H9 (cell line): ENCODE results near the gene SERPINE2. TPM values are rescaled to one million over a fixed set of nuclear protein-coding genes. Genes with fewer than 3 reads are reported as not detected.

Experiments used
- DNase-seq: peaks from one replicate; pipeline ENCODE4 v3.0.0-alpha.2; 2017
- H2AFZ ChIP-seq: one replicate; pipeline ENCODE4 v1.6.1; 2013; ENCODE audit warnings: mild to moderate bottlenecking, low read length, control low read depth, moderate library complexity
- H2AK5ac ChIP-seq: 2 replicates; pipeline ENCODE4 v1.6.1; 2013; ENCODE audit warnings: low read length, control low read depth, mixed read lengths; ENCODE audit not compliant: insufficient read length
- H2BK120ac ChIP-seq: one replicate; pipeline ENCODE4 v1.6.1; 2013; ENCODE audit warnings: low read depth, mild to moderate bottlenecking, low read length, control low read depth, inconsistent platforms; ENCODE audit not compliant: poor library complexity, severe bottlenecking
- H2BK12ac ChIP-seq: 2 replicates; pipeline ENCODE4 v1.6.1; 2013; ENCODE audit warnings: low read length, control low read depth, mixed read lengths, low read depth; ENCODE audit not compliant: insufficient read length
- H2BK15ac ChIP-seq: 2 replicates; pipeline ENCODE4 v1.6.1; 2013; ENCODE audit warnings: low read depth, low read length, control low read depth
- H2BK20ac ChIP-seq: one replicate; pipeline ENCODE4 v1.6.1; 2013; ENCODE audit warnings: low read depth, mild to moderate bottlenecking, low read length, control low read depth, inconsistent platforms; ENCODE audit not compliant: poor library complexity, severe bottlenecking
- H2BK5ac ChIP-seq: 2 replicates; pipeline ENCODE4 v1.6.1; 2013; ENCODE audit warnings: low read length, control low read depth, mixed read lengths; ENCODE audit not compliant: insufficient read length
- H3K14ac ChIP-seq: 2 replicates; pipeline ENCODE4 v1.6.1; 2013; ENCODE audit warnings: low read length, control low read depth; ENCODE audit not compliant: insufficient read depth
- H3K18ac ChIP-seq: 2 replicates; pipeline ENCODE4 v1.6.1; 2013; ENCODE audit warnings: low read depth, mild to moderate bottlenecking, mixed read lengths, low read length, control low read depth; ENCODE audit not compliant: insufficient read length
- H3K23ac ChIP-seq: 2 replicates; pipeline ENCODE4 v1.6.1; 2013; ENCODE audit warnings: low read length, control low read depth, mixed read lengths, low read depth; ENCODE audit not compliant: insufficient read length
- H3K23me2 ChIP-seq: 2 replicates; pipeline ENCODE4 v1.6.1; 2013; ENCODE audit warnings: low read depth, mild to moderate bottlenecking, mixed read lengths, low read length, control low read depth; ENCODE audit not compliant: insufficient read length, poor library complexity, severe bottlenecking
- H3K27ac ChIP-seq: 2 replicates; pipeline ENCODE4 v1.5.1; 2013; ENCODE audit warnings: low read length, control low read depth, mixed read lengths, low read depth; ENCODE audit not compliant: insufficient read length
- H3K27me3 ChIP-seq: 2 replicates; pipeline ENCODE4 v1.6.1; 2013; ENCODE audit warnings: low read length, control low read depth, inconsistent platforms; ENCODE audit not compliant: insufficient read depth
- H3K4ac ChIP-seq: 2 replicates; pipeline ENCODE4 v1.6.1; 2013; ENCODE audit warnings: low read depth, mild to moderate bottlenecking, control low read depth, inconsistent platforms, low read length, moderate library complexity
- H3K4me1 ChIP-seq: 2 replicates; pipeline ENCODE4 v1.6.1; 2013; ENCODE audit warnings: low read length, control low read depth, inconsistent platforms; ENCODE audit not compliant: insufficient read depth
- H3K4me2 ChIP-seq: 2 replicates; pipeline ENCODE4 v1.6.1; 2013; ENCODE audit warnings: low read length, control low read depth, mixed read lengths; ENCODE audit not compliant: insufficient read length, insufficient read depth
- H3K56ac ChIP-seq: 2 replicates; pipeline ENCODE4 v1.6.1; 2013; ENCODE audit warnings: low read depth, mild to moderate bottlenecking, mixed read lengths, low read length, control low read depth; ENCODE audit not compliant: insufficient read length
- H3K79me1 ChIP-seq: 2 replicates; pipeline ENCODE4 v1.6.1; 2013; ENCODE audit warnings: low read depth, mild to moderate bottlenecking, moderate library complexity, low read length, control low read depth, inconsistent platforms; ENCODE audit not compliant: insufficient read depth, poor library complexity, severe bottlenecking
- H3K79me2 ChIP-seq: 2 replicates; pipeline ENCODE4 v1.6.1; 2013; ENCODE audit warnings: low read length, control low read depth, inconsistent platforms; ENCODE audit not compliant: insufficient read depth
- H3K9ac ChIP-seq: 2 replicates; pipeline ENCODE4 v1.6.1; 2013; ENCODE audit warnings: low read length, control low read depth, mixed read lengths; ENCODE audit not compliant: insufficient read length; ENCODE audit errors: extremely low read depth
- H3K9me3 ChIP-seq: one replicate; pipeline ENCODE4 v1.6.1; 2013; ENCODE audit warnings: low read depth, low read length, inconsistent platforms; ENCODE audit not compliant: control insufficient read depth
- H3T11ph ChIP-seq: one replicate; pipeline ENCODE4 v1.6.1; 2013; ENCODE audit warnings: mild to moderate bottlenecking, low read length, control low read depth, inconsistent platforms
- H4K20me1 ChIP-seq: one replicate; pipeline ENCODE4 v1.6.1; 2013; ENCODE audit not compliant: control insufficient read depth, insufficient read length, insufficient read depth
- H4K5ac ChIP-seq: 2 replicates; pipeline ENCODE4 v1.6.1; 2013; ENCODE audit warnings: low read depth, mild to moderate bottlenecking, mixed read lengths, low read length, control low read depth; ENCODE audit not compliant: insufficient read length
- H4K8ac ChIP-seq: replicated peaks from 2 replicates; pipeline ENCODE4 v1.6.1; 2013; ENCODE audit warnings: low read length, control low read depth, mixed read lengths, low read depth; ENCODE audit not compliant: insufficient read length
- H4K91ac ChIP-seq: 2 replicates; pipeline ENCODE4 v1.6.1; 2013; ENCODE audit warnings: low read depth, mild to moderate bottlenecking, moderate library complexity, mixed read lengths, low read length, control low read depth; ENCODE audit not compliant: insufficient read length
- H3K27ac Mint-ChIP-seq, 3 experiments: 2 replicates in 2 of 3; 3 replicates in 1 of 3; pipeline ENCODE4 v1.8.0; 2020 to 2021; ENCODE audit warnings: mixed read lengths in 3 of 3, mild to moderate bottlenecking in 1 of 3, moderate library complexity in 1 of 3
- H3K27me3 Mint-ChIP-seq: 2 replicates; pipeline ENCODE4 v1.8.0; 2021; ENCODE audit warnings: low read depth, mild to moderate bottlenecking, moderate library complexity, mixed read lengths
- H3K36me3 Mint-ChIP-seq, 3 experiments: 2 replicates in 2 of 3; 3 replicates in 1 of 3; pipeline ENCODE4 v1.8.0; 2020 to 2021; ENCODE audit warnings: low read depth in 3 of 3, mixed read lengths in 3 of 3; ENCODE audit not compliant: insufficient read depth in 1 of 3
- H3K4me1 Mint-ChIP-seq, 2 experiments: 2 replicates each; pipeline ENCODE4 v1.8.0; 2020; ENCODE audit warnings: mixed read lengths in 2 of 2
- H3K4me3 Mint-ChIP-seq, 2 experiments: 2 replicates in 1 of 2; 3 replicates in 1 of 2; pipeline ENCODE4 v1.8.0; 2020 to 2021; ENCODE audit warnings: mild to moderate bottlenecking in 2 of 2, mixed read lengths in 2 of 2, moderate library complexity in 1 of 2
- H3K9me3 Mint-ChIP-seq, 2 experiments: 2 replicates in 1 of 2; 3 replicates in 1 of 2; pipeline ENCODE4 v1.8.0; 2020; ENCODE audit warnings: mild to moderate bottlenecking in 2 of 2, mixed read lengths in 2 of 2, moderate library complexity in 1 of 2
- WGBS: extraction: QIAGEN DNeasy Blood & Tissue Kit; methylation state at CpG from one replicate; pipeline ENCODE4 v1.1.7; 2013; ENCODE audit warnings: missing lambda C conversion rate, low lambda C conversion rate, mixed read lengths; ENCODE audit not compliant: insufficient read length; ENCODE audit errors: extremely low coverage; 5-methylcytosine and 5-hydroxymethylcytosine counted together
- total RNA-seq: library from RNA; stranded (reverse); gene quantifications from 2 replicates; pipeline ENCODE4 v1.2.1, GENCODE V29; 2021
- TF ChIP-seq, protein P1 (sequence below): fragments of 200-600 bp; sonication (generic); conservative IDR thresholded peaks from 3 replicates; pipeline ENCODE4 v1.8.0; 2021; ENCODE audit warnings: antibody characterized with exemption, mild to moderate bottlenecking

Gene SERPINE2
- total RNA-seq, 1 experiment from 2014 or later, result 40.0 TPM

DNA sequence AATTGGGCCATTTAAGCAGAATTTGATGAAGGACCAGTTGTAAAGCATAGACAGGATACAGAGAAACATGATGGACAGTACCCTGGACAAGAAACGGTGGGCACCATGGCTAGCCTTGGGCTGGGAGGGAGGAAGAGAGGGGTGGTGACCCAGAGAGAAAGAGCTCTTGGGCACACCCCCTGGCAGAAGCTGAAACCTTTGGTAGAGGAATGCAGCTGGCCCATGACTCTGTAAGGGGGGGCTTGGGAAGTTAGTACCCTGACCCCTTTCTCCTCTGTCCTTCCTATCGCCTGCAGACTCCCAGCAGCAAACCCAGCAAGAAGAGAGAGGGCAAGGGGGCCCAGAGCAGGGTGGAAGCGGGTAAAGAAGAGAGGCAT, 49.2 kb downstream of the SERPINE2 start:
- peaks cover 0 to under 1% (median 0%) of the 10 kb centered on the region in 3 experiments; a peak in 1 of 7 replicates for H3K36me3 Mint-ChIP-seq
- Histone ChIP-seq H3K4me2 (no peak overlapping the region), H2BK15ac (no peak overlapping the region), H3K56ac (no peak overlapping the region), H2BK12ac (no peak overlapping the region), H4K5ac (no peak overlapping the region), H3K79me2 (no peaks in the 10 kb centered on the region), H2AFZ (no peak overlapping the region), H2BK120ac (no peak overlapping the region), H4K8ac (no peak overlapping the region), H2BK5ac (no peak overlapping the region), H3K4me1 (no peaks in the 10 kb centered on the region), H2AK5ac (no peak overlapping the region), H3K9me3 (no peaks in the 10 kb centered on the region), H3K27me3 (no peaks in the 10 kb centered on the region), H3K79me1 (no peaks in the 10 kb centered on the region), H3K27ac (no peak overlapping the region), H3K14ac (no peak overlapping the region), H3T11ph (no peak overlapping the region), H2BK20ac (no peak overlapping the region), H3K23me2 (no peaks in the 10 kb centered on the region), H3K4ac (no peak overlapping the region), H3K18ac (no peak overlapping the region), H4K91ac (no peak overlapping the region), H4K20me1 (no peaks in the 10 kb centered on the region), H3K9ac (no peak overlapping the region), H3K23ac (no peak overlapping the region)
- peak overlapping the region in 1 of 3 experiments; percentile 53; a peak in 2 of 7 replicates for H3K27ac Mint-ChIP-seq
- no peaks in the 10 kb centered on the region for H3K27me3 Mint-ChIP-seq
- DNase-seq, result no peak
- TF ChIP-seq, protein P1, sequence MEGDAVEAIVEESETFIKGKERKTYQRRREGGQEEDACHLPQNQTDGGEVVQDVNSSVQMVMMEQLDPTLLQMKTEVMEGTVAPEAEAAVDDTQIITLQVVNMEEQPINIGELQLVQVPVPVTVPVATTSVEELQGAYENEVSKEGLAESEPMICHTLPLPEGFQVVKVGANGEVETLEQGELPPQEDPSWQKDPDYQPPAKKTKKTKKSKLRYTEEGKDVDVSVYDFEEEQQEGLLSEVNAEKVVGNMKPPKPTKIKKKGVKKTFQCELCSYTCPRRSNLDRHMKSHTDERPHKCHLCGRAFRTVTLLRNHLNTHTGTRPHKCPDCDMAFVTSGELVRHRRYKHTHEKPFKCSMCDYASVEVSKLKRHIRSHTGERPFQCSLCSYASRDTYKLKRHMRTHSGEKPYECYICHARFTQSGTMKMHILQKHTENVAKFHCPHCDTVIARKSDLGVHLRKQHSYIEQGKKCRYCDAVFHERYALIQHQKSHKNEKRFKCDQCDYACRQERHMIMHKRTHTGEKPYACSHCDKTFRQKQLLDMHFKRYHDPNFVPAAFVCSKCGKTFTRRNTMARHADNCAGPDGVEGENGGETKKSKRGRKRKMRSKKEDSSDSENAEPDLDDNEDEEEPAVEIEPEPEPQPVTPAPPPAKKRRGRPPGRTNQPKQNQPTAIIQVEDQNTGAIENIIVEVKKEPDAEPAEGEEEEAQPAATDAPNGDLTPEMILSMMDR, result no peak
- WGBS, result no CpG with 5 or more reads among the region's 3 CpGs
- H3K9me3 Mint-ChIP-seq, result no peaks in the 10 kb centered on the region
- H3K4me3 Mint-ChIP-seq, result no peak overlapping the region
- peaks cover 6 to 11% of the 10 kb centered on the region in 2 experiments; a peak in 3 of 4 replicates for H3K4me1 Mint-ChIP-seq
